Endothelial cell of umbilical vein (primary cell): ENCODE data around the gene TOP2A. TPM values are rescaled to one million over a fixed set of nuclear protein-coding genes. Genes with fewer than 3 reads are reported as not detected.

Experiments
- BruUV-seq: library from RNA; stranded (reverse); fragments of 400-500 nt; replicated peaks from 2 replicates; lab custom pipeline; 2021; lab: Mats Ljungman, UMichigan
- CTCF ChIA-PET: fragments of 300-600, 350-600 bp; sonication (Branson Sonifier 250); formaldehyde crosslinking; loops from one replicate; lab custom pipeline; 2021; ENCODE audit warnings: antibody characterized with exemption, inconsistent platforms; lab: Charles Lee
- POLR2A ChIA-PET: fragments of 300-600, 350-600 bp; sonication (Branson Sonifier 250); formaldehyde crosslinking; loops from one replicate; lab custom pipeline; 2021; ENCODE audit warnings: antibody characterized with exemption, inconsistent platforms; lab: Charles Lee
- DNase-seq: peaks from one replicate; pipeline ENCODE4 v3.0.0-alpha.2; 2011; ENCODE audit warnings: low read depth, low spot score
- FAIRE-seq: peaks from 2 replicates; lab custom pipeline; 2011; peaks lifted over from hg19 to GRCh38; lab: Jason Lieb, UNC
- H2AFZ ChIP-seq: 2 replicates; pipeline ENCODE4 v1.6.0; 2012; ENCODE audit warnings: low read depth, low read length, control low read depth, inconsistent platforms
- H3K27ac ChIP-seq: 2 replicates; pipeline ENCODE4 v1.5.1; 2011; ENCODE audit warnings: low read depth, mild to moderate bottlenecking, control low read depth, low read length, moderate library complexity; ENCODE audit not compliant: insufficient read depth
- H3K27me3 ChIP-seq, 2 experiments: 2 replicates each; pipeline versions ENCODE4 v1.6.0 to v1.6.1; 2011; ENCODE audit warnings: low read length in 2 of 2, mixed read lengths in 1 of 2; ENCODE audit not compliant: control insufficient read depth in 2 of 2, insufficient read depth in 2 of 2
- H3K36me3 ChIP-seq, 2 experiments: 2 replicates in 1 of 2; 3 replicates in 1 of 2; pipeline ENCODE4 v1.5.1; 2011; ENCODE audit warnings: low read length in 2 of 2, mild to moderate bottlenecking in 1 of 2, moderate library complexity in 1 of 2; ENCODE audit not compliant: control insufficient read depth in 2 of 2, insufficient read depth in 2 of 2; ENCODE audit errors: extremely low read depth in 1 of 2
- H3K4me1 ChIP-seq: 3 replicates; pipeline ENCODE4 v1.5.1; 2011; ENCODE audit warnings: mild to moderate bottlenecking, low read length; ENCODE audit not compliant: control insufficient read depth, insufficient read depth; ENCODE audit errors: extremely low read depth
- H3K4me2 ChIP-seq: 2 replicates; pipeline ENCODE4 v1.6.1; 2011; ENCODE audit warnings: low read length, control low read depth, mixed read lengths; ENCODE audit not compliant: insufficient read depth
- H3K4me3 ChIP-seq, 3 experiments: fragments of 200-600 bp in 1 of 3; sonication (generic), shearing (Covaris generic) in 1 of 3; replicated peaks in 1 of 3; 2 replicates each; pipeline ENCODE4 v1.5.1; 2011 to 2016; ENCODE audit warnings: control low read depth in 3 of 3, low read length in 3 of 3, mild to moderate bottlenecking in 2 of 3, inconsistent platforms in 1 of 3, low read depth in 1 of 3, moderate library complexity in 1 of 3; ENCODE audit not compliant: insufficient read depth in 1 of 3
- H3K79me2 ChIP-seq: 2 replicates; pipeline ENCODE4 v1.6.0; 2012; ENCODE audit warnings: low read length, inconsistent platforms; ENCODE audit not compliant: control insufficient read depth, insufficient read depth
- H3K9ac ChIP-seq: replicated peaks from 2 replicates; pipeline ENCODE3; 2011; ENCODE audit warnings: low read length, control low read depth; ENCODE audit not compliant: insufficient read depth; ENCODE audit errors: extremely low read depth
- H3K9me1 ChIP-seq: replicated peaks from 3 replicates; pipeline ENCODE4 v1.6.0; 2011; ENCODE audit warnings: mild to moderate bottlenecking, low read length; ENCODE audit not compliant: control insufficient read depth, insufficient read depth; ENCODE audit errors: extremely low read depth
- H3K9me3 ChIP-seq: replicated peaks from 2 replicates; pipeline ENCODE4 v1.5.1; 2012; ENCODE audit warnings: low read length, inconsistent platforms; ENCODE audit not compliant: control insufficient read depth, insufficient read depth
- H4K20me1 ChIP-seq: replicated peaks from 2 replicates; pipeline ENCODE3; 2011; ENCODE audit warnings: mild to moderate bottlenecking, low read length; ENCODE audit not compliant: control insufficient read depth, insufficient read depth; ENCODE audit errors: extremely low read depth
- CTCF ChIP-seq, 2 donors: IDR thresholded peaks; 1 replicate in 1 of 2; 2 replicates in 1 of 2; pipeline ENCODE4 v1.5.1; 2011; ENCODE audit warnings: low read length in 2 of 2, mild to moderate bottlenecking in 2 of 2, moderate library complexity in 2 of 2, control low read depth in 1 of 2, inconsistent platforms in 1 of 2, low read depth in 1 of 2; ENCODE audit not compliant: insufficient read depth in 1 of 2; ENCODE audit errors: extremely low read depth in 1 of 2
- EZH2 ChIP-seq: IDR thresholded peaks from 2 replicates; pipeline ENCODE4 v1.6.1; 2012; ENCODE audit warnings: borderline replicate concordance, low read depth, mild to moderate bottlenecking, moderate library complexity, low read length, inconsistent platforms; ENCODE audit not compliant: severe bottlenecking
- FOS ChIP-seq: IDR thresholded peaks from 2 replicates; pipeline ENCODE4 v1.6.1; 2011; ENCODE audit warnings: mild to moderate bottlenecking, low read length, moderate library complexity, borderline replicate concordance; ENCODE audit not compliant: insufficient read depth
- GATA2 ChIP-seq: IDR thresholded peaks from 2 replicates; pipeline ENCODE4 v1.7.0; 2011; ENCODE audit warnings: low read depth, mild to moderate bottlenecking, moderate library complexity, mixed read lengths, low read length; ENCODE audit not compliant: insufficient read length, insufficient read depth
- JUN ChIP-seq: IDR thresholded peaks from 2 replicates; pipeline ENCODE4 v1.6.1; 2011; ENCODE audit warnings: borderline replicate concordance, low read depth; ENCODE audit not compliant: insufficient read length, insufficient read depth
- MAX ChIP-seq: IDR thresholded peaks from 2 replicates; pipeline ENCODE4 v1.6.1; 2011; ENCODE audit not compliant: insufficient read depth, insufficient read length
- MYC ChIP-seq: IDR thresholded peaks from one replicate; pipeline ENCODE4 v1.6.1; 2011; ENCODE audit warnings: mild to moderate bottlenecking, low read depth, low read length
- POLR2A ChIP-seq: IDR thresholded peaks from 2 replicates; pipeline ENCODE4 v1.6.1; 2012; ENCODE audit warnings: low read depth, mild to moderate bottlenecking, control low read depth, low read length
- POLR2AphosphoS5 ChIP-seq: IDR thresholded peaks from 2 replicates; pipeline ENCODE4 v1.6.1; 2012; ENCODE audit warnings: low read depth, mild to moderate bottlenecking, control low read depth, low read length, moderate library complexity; ENCODE audit not compliant: insufficient read depth
- dilution Hi-C: fragments of 300-500 bp; cut with MboI; formaldehyde crosslinking; loops from one replicate; pipeline ENCODE4 v1.15.0; 2019; ENCODE audit warnings: low sequenced_read_pairs; ENCODE audit not compliant: extremely low pct_ligation_motif_present
- intact Hi-C: fragments of 100-400 bp; cut with micrococcal nuclease; formaldehyde crosslinking; loops from one replicate; pipeline ENCODE4 v1.10.0; 2022
- polyA plus RNA-seq, 4 experiments: library from polyadenylated mRNA; depleted of rRNA in 3 of 4; stranded (reverse) in 3 of 4; unstranded in 1 of 4; fragments of >200 nt; gene quantifications; 2 replicates each; pipeline versions ENCODE4 v1.2.1 to v1.2.3, GENCODE V29; 2011 to 2012; ENCODE audit warnings: missing spikeins in 1 of 4
- total RNA-seq: library from RNA; stranded (reverse); gene quantifications from 2 replicates; pipeline ENCODE4 v1.2.3, GENCODE V29; 2021

TOP2A gene
- total and polyA plus RNA-seq, 2 donors (not counting 3 experiments of a cell fraction or from before 2014, with no cell fraction given): 31.3 to 160 TPM

- no TSS peak for BruUV-seq
- Histone ChIP-seq H3K9ac (no peak overlapping the region), H3K9me3 (no peaks in the 10 kb centered on the region), H3K79me2 (peaks cover 41% of the 10 kb centered on the region), H2AFZ (no peak overlapping the region), H3K4me3 (no peak overlapping the region), H3K4me1 (peaks cover 27% of the 10 kb centered on the region), H3K9me1 (no peaks in the 10 kb centered on the region), H3K4me2 (no peak overlapping the region), H3K27me3 (no peaks in the 10 kb centered on the region), H3K27ac (no peak overlapping the region), H3K36me3 (peaks cover 29 to 53% of the 10 kb centered on the region in 2 experiments), H4K20me1 (peaks cover 3% of the 10 kb centered on the region)
- ChIA-PET POLR2A (no interaction called here), CTCF (interaction anchor here (1.7 kb wide), 1 partner anchor 23 kb away, joined by 4 read pairs; no protein-coding TSS in a partner anchor)
- FAIRE-seq (no peak), DNase-seq (no peak)
- dilution Hi-C loops (no loop called here), intact Hi-C loops (no loop called here)
- TF ChIP-seq GATA2: no peak
- no peak for TF ChIP-seq CTCF (IDR thresholded peaks at IDR 0.05; ENCODE audit: extremely low read depth in 1 of 2, insufficient read depth in 1 of 2, low read depth in 1 of 2, low read length in 2 of 2)
- TF ChIP-seq POLR2A: no peak
- no peak for TF ChIP-seq EZH2
- TF ChIP-seq FOS: no peak
- TF ChIP-seq POLR2AphosphoS5: no peak
- TF ChIP-seq JUN: no peak
- no peak for TF ChIP-seq MAX
- TF ChIP-seq MYC: no peak
Observed at GRCh38 chr17:40452921-40453378, 35.3 kb upstream of the TOP2A start.
